HG03354 (cell line): ENCODE data around the gene DPEP1.
"Not testable (repeated sequence)": the region's sequence is repeated elsewhere in the genome, so short reads cannot be mapped to it uniquely, and the experiment has no call there.

Source experiments
- ATAC-seq: cut with Tn5 transposase; IDR thresholded peaks from one replicate; pipeline ENCODE4 v1.9.1; 2021; ENCODE audit warnings: mild to moderate bottlenecking; ENCODE audit not compliant: unreplicated experiment, poor library complexity, severe bottlenecking

Gene DPEP1

DNA sequence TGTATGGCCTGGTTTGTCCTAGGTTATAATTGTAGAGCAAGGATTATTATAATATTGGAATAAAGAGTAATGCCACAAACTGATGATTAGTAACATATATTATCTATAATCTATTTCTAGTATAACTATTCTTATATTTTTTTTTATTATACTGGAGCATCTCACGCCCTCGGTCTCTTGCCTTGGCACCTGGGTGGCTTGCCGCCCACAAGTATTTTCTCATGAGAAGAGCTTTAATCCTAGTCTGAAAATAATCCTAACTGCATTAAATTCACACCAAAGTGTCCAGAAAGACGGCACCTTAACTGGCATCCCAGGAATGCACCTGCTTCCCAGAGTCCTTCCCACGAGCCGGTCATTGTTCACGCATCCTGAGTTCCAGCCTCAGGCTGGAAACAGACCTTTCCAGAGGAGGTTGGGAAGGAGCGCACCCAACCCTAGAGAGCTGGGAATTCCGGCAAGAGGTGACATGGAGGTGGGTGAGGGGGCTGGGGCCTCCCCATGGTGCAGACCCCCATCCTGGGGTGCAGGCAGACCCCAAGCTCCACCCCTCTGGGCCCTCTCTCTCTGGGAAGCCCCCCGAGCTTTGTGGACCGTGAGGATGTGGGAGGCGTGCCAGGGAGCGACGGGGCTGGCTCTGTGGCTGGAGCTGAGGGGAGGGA is 28.1 kb downstream of the DPEP1 start:
- ATAC-seq, result no peak

DNA sequence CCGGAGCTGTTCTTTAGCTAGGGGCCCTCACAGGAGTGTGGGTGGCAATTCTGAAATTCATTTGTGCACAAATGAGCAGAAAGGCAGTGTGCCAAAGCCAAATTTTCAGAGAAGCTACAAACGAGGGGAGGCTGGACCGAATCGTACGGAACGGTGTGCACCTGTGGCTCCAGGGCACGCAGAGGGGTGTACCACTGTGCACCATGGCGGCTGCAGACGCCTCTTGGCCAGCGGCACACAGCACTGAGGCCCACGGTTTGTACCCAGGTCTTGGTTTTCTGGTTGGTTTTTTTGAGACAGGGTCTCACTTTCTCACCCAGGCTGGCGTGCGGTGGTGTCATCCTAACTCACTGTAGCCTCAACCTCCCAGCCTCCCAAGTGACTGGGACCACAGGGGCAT is 29.1 kb downstream of the DPEP1 start:
- ATAC-seq, result no peak

DNA sequence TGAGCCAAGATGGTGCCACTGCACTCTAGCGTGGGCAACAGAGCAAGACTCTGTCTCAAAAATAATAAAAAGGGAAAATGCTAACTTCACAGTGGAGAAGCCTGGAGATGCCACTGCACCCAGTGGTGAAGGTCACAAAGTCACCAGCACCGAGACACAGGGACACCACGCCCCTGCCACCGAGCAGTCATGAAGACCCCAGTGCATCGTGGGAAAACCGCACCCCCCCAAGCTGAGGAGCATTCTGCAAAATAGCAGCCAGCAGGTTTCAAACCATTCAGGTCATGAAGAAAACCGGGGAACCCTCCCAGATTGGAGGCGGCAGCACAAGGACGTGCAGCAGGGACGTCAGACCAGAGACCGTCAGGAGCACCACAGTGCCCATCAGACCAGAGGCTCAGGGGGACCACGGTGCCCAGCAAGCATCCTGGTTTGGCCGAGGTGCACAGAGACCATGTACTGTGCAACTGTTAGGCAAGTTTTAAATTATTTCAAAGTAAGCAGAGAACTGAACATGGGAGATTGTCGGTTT is 30.4 kb downstream of the DPEP1 start:
- no peak for ATAC-seq

DNA sequence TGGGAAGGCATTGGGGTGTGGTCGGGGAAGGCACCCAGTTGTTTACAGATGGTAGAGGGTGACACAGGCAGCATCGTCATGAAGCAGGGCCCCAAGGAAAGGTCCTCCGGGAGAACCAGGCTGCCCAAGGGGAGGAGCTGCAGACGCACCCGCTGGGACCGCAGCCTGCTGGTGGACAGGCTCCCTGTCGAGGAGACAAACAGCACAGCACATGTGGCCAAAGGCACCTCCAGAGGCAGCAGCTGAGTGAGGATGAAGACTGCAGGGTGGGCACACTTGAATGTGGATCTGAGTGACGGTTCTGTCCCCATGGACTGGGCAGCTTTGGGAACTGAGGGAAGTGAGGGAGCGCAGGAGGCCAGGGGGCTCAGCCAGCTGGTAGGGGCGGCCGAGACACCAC is 31.7 kb downstream of the DPEP1 start:
- no peak for ATAC-seq

DNA sequence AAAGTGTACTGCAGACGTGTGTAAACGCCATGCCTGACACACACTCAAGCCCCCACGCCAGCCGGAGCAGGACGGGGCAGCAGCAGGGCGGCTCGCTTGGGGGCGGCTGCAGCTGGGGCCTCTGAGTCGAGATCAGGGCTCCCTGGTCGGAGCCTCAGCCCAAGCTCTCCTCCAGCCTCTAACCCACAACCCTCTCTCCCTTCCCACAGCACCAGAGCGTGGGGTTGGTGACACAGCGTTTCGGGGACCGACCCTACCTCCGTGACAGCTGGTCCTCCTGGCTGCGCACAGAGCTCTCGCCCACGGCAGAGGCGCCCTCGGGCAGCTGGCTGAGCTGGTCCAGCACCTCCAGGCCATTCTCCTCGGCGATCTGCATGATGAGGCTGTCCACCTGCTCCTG is 32.8 kb downstream of the DPEP1 start:
- ATAC-seq, result no peak

DNA sequence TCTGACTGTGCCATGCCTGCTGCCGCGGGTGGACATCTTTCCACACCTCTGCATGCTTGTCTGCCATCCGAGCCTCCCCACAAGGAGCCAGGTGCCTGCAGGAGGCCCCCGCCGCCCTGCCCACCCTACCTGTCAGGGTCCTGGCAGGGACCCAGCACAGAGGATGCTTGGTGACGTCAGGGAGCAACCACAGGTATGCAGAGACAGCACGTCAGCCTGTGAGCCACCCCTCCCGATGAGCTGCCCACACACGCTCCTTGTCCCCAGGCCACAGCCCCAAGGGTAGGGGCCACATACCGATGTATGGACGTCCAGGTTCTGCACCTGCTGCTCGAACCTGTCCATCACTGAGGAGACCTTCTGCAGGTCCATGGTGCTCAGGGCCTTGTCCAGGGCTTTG is 33.5 kb downstream of the DPEP1 start:
- no peak for ATAC-seq

DNA sequence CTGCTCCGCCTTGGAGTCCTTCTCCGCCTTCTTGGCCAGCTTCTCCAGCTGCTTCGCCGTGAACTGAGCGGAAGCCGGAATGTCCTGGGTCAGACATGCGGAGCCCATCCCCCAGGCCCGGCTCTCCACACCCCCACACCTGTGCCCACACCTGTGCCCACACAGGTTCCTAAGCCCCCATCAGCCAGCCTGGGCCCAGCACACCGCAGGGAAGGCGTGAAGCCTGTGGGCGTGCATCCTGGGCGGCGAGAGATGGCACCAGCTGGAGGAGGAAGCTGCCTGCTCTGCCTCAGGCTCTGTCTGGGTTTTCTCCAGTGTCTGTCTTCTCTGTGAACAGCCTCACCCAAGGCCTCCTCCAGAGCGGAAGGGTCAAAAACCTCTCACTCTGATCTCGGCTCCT is 38.1 kb downstream of the DPEP1 start:
- no peak for ATAC-seq

DNA sequence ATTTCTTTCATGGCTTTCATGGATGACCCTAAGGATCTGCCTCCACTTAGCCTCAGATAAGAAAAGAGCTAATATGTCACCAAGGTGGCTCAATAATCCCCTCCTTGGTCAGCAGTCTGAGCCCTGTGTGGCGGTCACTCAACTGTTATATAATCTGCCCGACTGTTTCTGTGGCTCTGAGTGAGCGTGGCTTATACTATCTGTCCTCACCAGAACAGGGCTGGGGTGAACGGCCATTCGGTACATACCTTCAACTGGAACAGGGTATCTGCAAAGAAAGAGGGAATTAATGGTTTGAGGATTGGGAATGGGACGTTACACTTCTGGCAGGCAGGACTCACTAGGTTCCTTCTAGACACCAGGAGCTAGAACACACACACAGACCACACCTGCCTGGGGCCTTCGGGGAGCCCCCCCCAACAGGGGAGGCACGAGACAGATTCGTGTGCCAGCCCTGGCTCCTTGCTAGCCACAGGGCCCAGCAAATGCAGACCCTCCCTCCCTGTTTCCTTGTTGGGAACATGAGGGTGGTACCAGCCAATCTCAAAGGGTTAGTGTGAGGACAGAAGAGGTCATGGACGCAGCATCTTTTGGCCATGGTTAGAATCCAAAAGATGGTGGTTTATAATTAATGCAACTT is 40.3 kb downstream of the DPEP1 start:
- ATAC-seq, result no peak

DNA sequence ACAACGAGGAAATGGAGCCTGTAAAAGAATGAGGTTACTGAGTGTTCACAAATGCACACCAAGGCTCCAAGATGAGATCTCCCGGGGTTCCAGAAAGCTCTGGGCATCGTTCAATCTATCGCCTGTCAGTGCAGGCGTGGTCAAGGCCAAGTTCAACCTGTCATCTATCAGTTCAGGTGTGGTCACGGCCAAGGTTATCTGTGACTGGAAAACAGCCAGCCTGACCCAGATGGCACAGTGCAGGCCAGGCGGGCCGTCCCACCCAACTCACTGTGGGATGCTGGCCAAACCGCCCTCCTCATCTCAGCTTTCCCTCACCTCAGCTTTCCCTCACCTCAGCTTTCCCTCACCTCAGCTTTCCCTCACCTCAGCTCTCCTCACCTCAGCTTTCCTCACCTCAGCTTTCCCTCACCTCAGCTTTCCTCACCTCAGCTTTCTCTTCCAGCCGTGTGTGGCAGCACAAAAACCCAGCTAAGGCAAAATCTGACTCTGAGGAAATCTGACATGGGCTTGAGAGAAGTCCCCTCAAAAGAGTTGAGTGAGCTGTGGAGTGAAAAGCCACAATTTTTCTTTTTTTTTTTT is 41.7 kb downstream of the DPEP1 start:
- no peak for ATAC-seq

DNA sequence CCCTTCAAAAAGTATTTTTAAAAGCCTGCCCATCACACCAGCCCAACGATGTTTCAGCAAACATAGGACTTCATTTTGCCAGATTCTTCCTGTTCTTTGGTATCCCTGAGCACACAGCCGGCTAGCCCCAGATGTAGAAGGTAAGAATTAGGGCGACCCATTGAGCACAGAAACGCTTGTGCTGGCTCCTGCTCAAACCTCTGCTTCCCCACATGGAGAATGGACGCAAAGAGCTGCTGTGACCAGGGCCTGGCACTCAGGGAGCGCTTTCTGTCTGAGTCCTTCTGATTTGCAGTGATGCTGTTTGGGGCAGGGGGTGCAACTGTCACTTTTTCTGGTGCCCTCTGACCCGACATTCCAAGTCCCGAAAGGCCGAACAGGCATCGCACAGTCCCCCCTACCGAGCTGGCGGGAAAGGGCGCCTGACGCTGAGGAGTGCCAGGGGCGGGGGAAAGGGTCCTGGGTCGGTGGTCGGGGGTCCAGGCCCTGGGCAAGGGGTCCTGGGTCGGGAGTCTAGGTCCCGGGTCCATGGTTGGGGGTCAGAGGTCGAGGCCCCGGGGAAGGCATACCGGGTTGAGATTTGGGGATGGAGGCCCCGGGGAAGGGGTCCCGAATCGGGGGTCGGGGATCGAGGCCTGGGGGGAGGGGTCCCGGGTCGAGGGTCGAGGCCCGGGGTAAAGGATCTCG is 43.1 kb downstream of the DPEP1 start:
- ATAC-seq, result no peak

DNA sequence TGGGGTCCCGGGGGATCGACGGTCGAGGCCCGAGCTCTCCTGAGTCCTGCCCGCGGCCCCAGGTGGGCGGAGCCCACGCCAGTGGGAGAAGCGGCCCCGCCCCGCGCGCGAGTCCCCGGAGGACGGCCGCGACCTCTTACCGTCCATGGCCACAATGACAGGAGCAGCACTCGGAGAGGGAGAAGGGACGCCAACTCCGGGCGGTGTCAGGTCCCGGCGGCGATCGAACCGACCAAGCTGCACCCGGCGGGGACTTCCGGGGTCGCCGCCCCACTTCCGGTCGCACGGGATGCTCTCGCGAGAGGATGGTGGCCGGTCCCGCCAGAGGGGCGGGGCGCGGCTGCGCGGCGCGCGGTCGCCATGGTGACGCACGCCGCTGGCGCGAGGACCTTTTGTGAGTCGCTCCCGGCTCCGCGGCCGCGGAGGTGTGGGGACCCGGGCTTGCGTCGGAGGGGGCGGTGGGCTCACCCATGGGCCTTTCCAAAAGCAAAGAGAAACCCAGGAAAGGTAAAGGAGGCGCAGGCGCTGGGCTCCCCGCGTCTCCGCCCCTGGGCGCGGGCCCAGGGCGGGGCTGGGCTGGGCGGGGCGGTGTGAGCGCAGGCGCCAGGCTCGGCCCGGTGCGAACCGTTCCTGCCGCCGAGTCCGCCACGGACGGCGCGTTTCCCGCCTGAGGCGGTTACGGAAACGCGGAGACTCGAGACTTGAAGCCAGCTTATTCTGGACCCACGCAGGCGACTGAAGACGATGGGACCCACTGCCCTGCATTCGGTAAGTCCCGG is 44.2 kb downstream of the DPEP1 start, which contains the start of the genes CHMP1A and SPATA33:
Gene CHMP1A, minus strand, starts transcription at position 267 of the 779 bp plus-strand sequence. Its CDS starts 120 bp downstream, at position 147.
Gene SPATA33, plus strand, starts transcription at position 395 of the 779 bp plus-strand sequence. Its CDS starts 76 bp downstream, at position 471.
- ATAC-seq, result peak; percentile 95

DNA sequence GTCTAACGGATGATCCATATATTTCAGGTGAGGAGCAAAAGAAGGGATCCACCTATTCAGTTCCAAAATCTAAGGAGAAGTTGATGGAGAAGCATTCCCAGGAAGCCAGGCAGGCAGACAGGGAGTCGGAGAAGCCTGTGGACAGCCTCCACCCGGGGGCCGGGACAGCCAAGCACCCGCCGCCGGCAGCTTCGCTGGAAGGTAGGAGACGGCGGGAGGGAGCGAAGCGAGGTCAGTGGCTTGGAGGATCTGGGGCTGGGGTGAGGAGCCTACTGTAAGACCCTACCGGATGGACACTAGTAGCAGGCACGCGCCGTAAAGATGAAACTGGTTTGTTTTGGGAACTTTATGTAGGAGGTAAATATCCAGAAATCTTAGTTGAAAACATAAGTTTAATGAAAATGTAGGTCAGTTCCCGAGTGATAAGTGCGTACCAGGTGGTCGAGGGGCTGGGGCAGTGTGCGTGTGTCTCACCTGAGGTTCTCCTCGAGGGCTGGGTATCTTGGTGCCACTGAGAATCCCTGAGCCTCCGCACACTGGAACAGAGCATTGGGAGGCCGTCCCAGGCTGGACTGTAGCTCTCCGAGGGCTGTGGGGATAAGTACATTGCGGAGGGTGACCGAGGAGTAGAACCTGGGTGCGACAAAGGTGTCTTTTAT is 44.9 kb downstream of the DPEP1 start:
- no peak for ATAC-seq

DNA sequence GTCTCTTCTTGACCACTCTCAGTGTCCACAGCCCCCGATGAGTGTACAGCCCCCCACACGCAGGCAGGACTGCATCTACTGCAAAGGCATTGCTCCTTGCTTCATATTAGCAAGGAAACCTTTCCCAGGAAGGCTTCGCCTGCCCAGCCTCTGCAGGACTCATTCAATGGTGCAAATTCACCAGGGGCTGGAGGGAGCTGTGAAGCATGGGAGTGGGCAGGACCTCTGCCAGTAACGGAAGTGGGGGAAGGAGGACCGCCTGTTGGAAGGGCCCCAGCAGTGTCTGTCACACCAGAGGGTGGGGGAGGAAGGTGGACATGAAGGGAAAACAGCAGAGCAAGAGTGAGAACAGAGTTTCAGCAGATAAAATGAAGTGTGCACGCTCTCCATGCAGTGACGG is 46.7 kb downstream of the DPEP1 start:
- ATAC-seq, result no peak

DNA sequence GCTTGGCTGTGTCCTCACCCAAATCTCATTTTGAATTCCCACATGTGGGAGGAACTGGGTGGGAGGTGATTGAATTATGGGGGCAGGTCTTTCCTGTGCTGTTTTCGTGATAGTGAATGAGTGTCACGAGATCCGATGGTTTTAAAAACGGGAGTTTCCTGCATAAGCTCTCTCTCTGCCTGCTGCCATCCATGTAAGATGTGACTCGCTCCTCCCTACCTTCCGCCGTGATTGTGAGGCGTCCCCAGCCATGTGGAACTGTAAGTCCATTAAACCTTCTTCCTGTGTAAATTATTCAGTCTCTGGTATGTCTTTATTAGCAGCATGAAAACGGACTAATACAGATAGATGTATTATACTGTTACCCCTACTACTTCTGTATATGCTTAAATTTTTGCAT is 47.8 kb downstream of the DPEP1 start:
- ATAC-seq, result no peak

DNA sequence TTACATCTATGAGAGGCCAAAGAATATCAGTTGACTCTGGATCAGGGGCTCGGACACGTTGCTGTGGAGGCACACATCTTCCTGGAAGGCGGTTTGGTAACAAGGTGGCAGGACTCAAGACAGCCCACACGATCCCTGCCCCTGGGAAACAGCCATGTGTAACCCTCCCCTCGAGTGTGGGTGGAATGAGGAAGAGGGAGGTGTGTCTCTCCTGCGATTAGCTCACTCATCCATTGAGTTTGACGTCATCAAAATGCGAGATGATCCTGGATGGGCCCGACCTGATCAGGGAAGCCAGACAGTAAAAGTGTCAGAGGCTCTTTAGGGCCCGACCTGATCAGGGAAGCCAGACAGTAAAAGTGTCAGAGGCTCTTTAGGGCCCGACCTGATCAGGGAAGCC is 50.8 kb downstream of the DPEP1 start:
- ATAC-seq, result not testable (repeated sequence)

DNA sequence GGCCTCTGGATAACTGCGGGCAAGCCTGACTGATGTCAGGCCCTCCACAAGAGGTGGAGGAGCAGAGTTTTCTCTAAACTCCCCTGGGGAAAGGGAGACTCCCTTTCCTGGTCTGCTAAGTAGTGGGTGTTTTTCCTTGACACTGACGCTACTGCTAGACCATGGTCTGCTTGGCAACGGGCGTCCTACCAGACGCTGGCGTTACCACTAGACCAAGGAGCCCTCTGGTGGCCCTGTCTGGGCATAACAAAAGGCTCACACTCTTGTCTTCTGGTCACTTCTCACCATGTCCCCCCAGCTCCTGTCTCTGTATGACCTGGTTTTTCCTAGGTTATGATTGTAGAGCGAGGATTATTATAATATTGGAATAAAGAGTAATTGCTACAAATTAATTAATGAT is 53.6 kb downstream of the DPEP1 start:
- not testable (repeated sequence) for ATAC-seq

DNA sequence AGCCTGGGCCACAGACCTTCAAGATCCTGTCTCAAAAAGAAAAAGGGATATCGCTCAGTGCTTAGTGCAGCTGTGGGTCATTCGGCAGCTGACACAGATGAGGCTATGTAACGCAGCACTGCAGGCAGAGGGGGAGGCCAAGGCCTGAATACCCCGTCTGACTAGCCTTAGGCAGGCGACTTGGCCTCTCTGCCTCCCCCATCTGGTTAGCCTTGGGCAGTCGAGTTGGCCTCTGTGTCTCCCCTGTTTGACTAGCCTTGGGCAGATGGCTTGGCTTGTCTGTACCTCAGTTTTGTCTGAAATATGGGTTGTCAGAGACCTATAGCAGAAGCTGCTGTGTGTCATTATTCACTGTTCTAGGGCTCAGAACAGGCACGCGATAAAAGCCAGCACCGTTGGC is 54.2 kb downstream of the DPEP1 start:
- no peak for ATAC-seq

DNA sequence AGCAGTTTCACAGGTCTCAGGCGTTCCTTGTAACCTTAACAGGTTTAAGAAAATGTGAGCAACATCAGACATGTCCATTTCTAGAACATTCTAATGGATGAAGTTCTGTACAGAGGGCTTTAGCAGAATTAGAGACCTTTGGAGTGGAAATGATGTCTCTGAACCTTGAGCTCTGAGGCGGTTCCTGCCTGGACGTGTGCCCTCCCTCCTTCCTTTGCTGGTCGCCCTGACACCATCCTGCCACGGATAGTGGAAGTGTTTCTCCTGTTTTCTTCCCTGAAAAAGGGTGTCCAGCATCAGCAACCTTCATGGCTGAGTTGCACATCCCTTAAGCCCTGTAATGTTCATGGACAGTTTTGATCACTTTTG is 55.3 kb downstream of the DPEP1 start:
- ATAC-seq, result no peak

DNA sequence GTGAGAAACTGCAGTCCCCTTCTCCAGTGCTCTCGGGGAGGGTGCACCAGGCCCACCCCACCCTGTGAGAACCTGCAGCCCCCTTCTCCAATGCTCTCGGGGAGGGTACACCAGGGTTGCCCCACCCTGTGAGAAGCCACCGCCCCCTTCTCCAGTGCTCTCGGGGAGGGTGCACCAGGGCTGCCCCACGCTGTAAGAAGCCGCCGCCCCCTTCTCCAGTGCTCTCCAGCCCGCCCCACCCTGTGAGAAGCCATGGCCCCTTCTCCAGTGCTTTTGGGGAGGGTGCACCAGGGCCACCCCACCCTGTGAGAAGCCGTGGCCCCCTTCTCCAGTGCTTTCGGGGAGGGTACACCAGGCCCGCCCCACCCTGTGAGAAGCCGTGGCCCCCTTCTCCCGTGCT is 56.3 kb downstream of the DPEP1 start:
- no peak for ATAC-seq
